ENCODE results near the gene DPYSL5. TPM values are rescaled to one million over a fixed set of nuclear protein-coding genes. Genes with fewer than 3 reads are reported as not detected.

DPYSL5 gene
- total RNA-seq, 1 donor from 2014 or later, result not detected

GRCh38 chr2:26979741-26980140 is 131.8 kb downstream of the DPYSL5 start:
- Histone ChIP-seq H3K27me3 (ENCODE audit: low read depth) (no peaks in the 10 kb centered on the region), H3K4me3 (no peak overlapping the region), H3K9me3 (no peaks in the 10 kb centered on the region), H3K4me1 (peaks cover 20% of the 10 kb centered on the region), H3K27ac (no peak overlapping the region), H3K36me3 (no peaks in the 10 kb centered on the region)
- ATAC-seq (no peak), DNase-seq (no peak)
- intact Hi-C loops (cut with DNase I), result no loop called here
- no peak for TF ChIP-seq CTCF (IDR thresholded peaks at IDR 0.05)

- Histone ChIP-seq H3K4me3 (no peak overlapping the region), H3K4me1 (peaks cover 20% of the 10 kb centered on the region), H3K27me3 (ENCODE audit: low read depth) (no peaks in the 10 kb centered on the region), H3K27ac (no peak overlapping the region), H3K36me3 (no peaks in the 10 kb centered on the region), H3K9me3 (no peaks in the 10 kb centered on the region)
- ATAC-seq, result no peak
- no peak for TF ChIP-seq CTCF (IDR thresholded peaks at IDR 0.05)
- intact Hi-C loops (cut with DNase I), result no loop called here
- no peak for DNase-seq
These were observed 133.0 kb downstream of the DPYSL5 start for GRCh38 chr2:26980971-26981370.

- intact Hi-C loops (cut with DNase I), result no loop called here
- ATAC-seq (peak; percentile 87 to 92), DNase-seq (peak; percentile 77)
- no peaks in the 10 kb centered on the region for H3K27me3 ChIP-seq (ENCODE audit: low read depth)
- TF ChIP-seq CTCF (IDR thresholded peaks at IDR 0.05), result peak; percentile 50
- no peaks in the 10 kb centered on the region for H3K36me3 ChIP-seq
- no peak overlapping the region for H3K4me3 ChIP-seq
- peaks cover 20% of the 10 kb centered on the region for H3K4me1 ChIP-seq
- H3K27ac ChIP-seq, result peak overlapping the region; percentile 15
- H3K9me3 ChIP-seq, result no peaks in the 10 kb centered on the region
These were observed 134.3 kb downstream of the DPYSL5 start for GRCh38 chr2:26982102-26982742.

GRCh38 chr2:26983746-26984145 is 135.8 kb downstream of the DPYSL5 start:
- no peaks in the 10 kb centered on the region for H3K9me3 ChIP-seq
- ATAC-seq (no peak), DNase-seq (no peak)
- TF ChIP-seq CTCF (IDR thresholded peaks at IDR 0.05), result no peak
- intact Hi-C loops (cut with DNase I), result no loop called here
- peaks cover 20% of the 10 kb centered on the region for H3K4me1 ChIP-seq
- no peaks in the 10 kb centered on the region for H3K27me3 ChIP-seq (ENCODE audit: low read depth)
- no peaks in the 10 kb centered on the region for H3K36me3 ChIP-seq
- no peak overlapping the region for H3K27ac ChIP-seq
- no peak overlapping the region for H3K4me3 ChIP-seq

GRCh38 chr2:26985807-26986206 is 137.9 kb downstream of the DPYSL5 start:
- intact Hi-C loops (cut with DNase I), result no loop called here
- DNase-seq, result no peak
- H3K9me3 ChIP-seq, result no peaks in the 10 kb centered on the region
- no peak for ATAC-seq
- H3K27ac ChIP-seq, result no peak overlapping the region
- H3K36me3 ChIP-seq, result no peaks in the 10 kb centered on the region
- H3K27me3 ChIP-seq (ENCODE audit: low read depth), result no peaks in the 10 kb centered on the region
- H3K4me3 ChIP-seq, result no peak overlapping the region
- peaks cover 20% of the 10 kb centered on the region for H3K4me1 ChIP-seq
- no peak for TF ChIP-seq CTCF (IDR thresholded peaks at IDR 0.05)
